Muscle of arm (tissue), 12 donors: ENCODE results near the gene ACOX3. TPM values are rescaled to one million over a fixed set of nuclear protein-coding genes. Genes with fewer than 3 reads are reported as not detected.
"Not testable (repeated sequence)": the region's sequence is repeated elsewhere in the genome, so short reads cannot be mapped to it uniquely, and the experiment has no call there.

Experiments
- DNase-seq: peaks from one replicate; pipeline ENCODE4 v3.0.0-alpha.2; 2013
- polyA plus RNA-seq, 12 donors: library from polyadenylated mRNA; unstranded; fragments of 120-200 nt; gene quantifications; one replicate each; pipeline ENCODE4 v1.2.1, GENCODE V29; 2013; ENCODE audit not compliant: insufficient read length in 12 of 12

ACOX3 gene
- polyA plus RNA-seq, 12 donors = 11.5 to 24.9 (median 14.5) TPM; not detected in 1

GRCh38 chr4:8353912-8354453 lies 86.5 kb downstream of the ACOX3 start:
- no peak for DNase-seq

GRCh38 chr4:8353158-8353669 lies 87.3 kb downstream of the ACOX3 start:
- DNase-seq = no peak

GRCh38 chr4:8352368-8353157 lies 88.0 kb downstream of the ACOX3 start:
- DNase-seq = no peak

GRCh38 chr4:8351931-8352367 lies 88.6 kb downstream of the ACOX3 start:
- no peak for DNase-seq

GRCh38 chr4:8350841-8351461 lies 89.6 kb downstream of the ACOX3 start:
- DNase-seq = no peak

GRCh38 chr4:8350352-8350751 lies 90.2 kb downstream of the ACOX3 start:
- DNase-seq = no peak

GRCh38 chr4:8349664-8350236 lies 90.8 kb downstream of the ACOX3 start:
- peak; percentile 38 for DNase-seq

GRCh38 chr4:8349236-8349635 lies 91.3 kb downstream of the ACOX3 start:
- DNase-seq = not testable (repeated sequence)

GRCh38 chr4:8348071-8348470 lies 92.5 kb downstream of the ACOX3 start:
- DNase-seq = no peak

- DNase-seq = no peak
These were observed 92.9 kb downstream of the ACOX3 start for GRCh38 chr4:8347660-8348059.

GRCh38 chr4:8346838-8347605 lies 93.5 kb downstream of the ACOX3 start:
- DNase-seq = no peak

GRCh38 chr4:8345946-8346814 lies 94.3 kb downstream of the ACOX3 start:
- DNase-seq = no peak

GRCh38 chr4:8345053-8345945 lies 95.2 kb downstream of the ACOX3 start:
- no peak for DNase-seq

- no peak for DNase-seq
These were observed 96.1 kb downstream of the ACOX3 start for GRCh38 chr4:8344377-8344776.

- DNase-seq = no peak
These were observed 96.6 kb downstream of the ACOX3 start for GRCh38 chr4:8343967-8344331.

- no peak for DNase-seq
These were observed 97.1 kb downstream of the ACOX3 start for GRCh38 chr4:8343262-8343966.

- DNase-seq = no peak
These were observed 97.8 kb downstream of the ACOX3 start for GRCh38 chr4:8342651-8343261.

- no peak for DNase-seq
These were observed 98.8 kb downstream of the ACOX3 start for GRCh38 chr4:8341691-8342090.

GRCh38 chr4:8341281-8341680 lies 99.2 kb downstream of the ACOX3 start:
- not testable (repeated sequence) for DNase-seq
